Neural progenitor cell (in vitro differentiated cells): Measurements from ENCODE around the gene ARHGAP26. TPM values are rescaled to one million over a fixed set of nuclear protein-coding genes. Genes with fewer than 3 reads are reported as not detected.

Experiments
- DNase-seq: peaks from one replicate; pipeline ENCODE4 v3.0.0-alpha.2; 2016; ENCODE audit warnings: low spot score
- H2AFZ ChIP-seq: fragments of 200-600 bp; sonication (generic); replicated peaks from 2 replicates; pipeline ENCODE4 v1.6.1; 2016; ENCODE audit warnings: antibody characterized with exemption
- H3F3A ChIP-seq: fragments of 200-600 bp; sonication (generic); 2 replicates; pipeline ENCODE4 v1.6.1; 2016; ENCODE audit warnings: antibody characterized with exemption, low read depth
- H3K27ac ChIP-seq: fragments of 200-600 bp; sonication (generic); 2 replicates; pipeline ENCODE4 v1.5.1; 2016; ENCODE audit warnings: mild to moderate bottlenecking
- H3K27me3 ChIP-seq: fragments of 200-600 bp; sonication (generic); 2 replicates; pipeline ENCODE4 v1.6.1; 2016; ENCODE audit warnings: mild to moderate bottlenecking, moderate library complexity
- H3K36me3 ChIP-seq: fragments of 200-600 bp; sonication (generic); 2 replicates; pipeline ENCODE4 v1.5.1; 2016
- H3K4me1 ChIP-seq: fragments of 200-600 bp; sonication (generic); 2 replicates; pipeline ENCODE4 v1.6.1; 2016; ENCODE audit warnings: mixed run types
- H3K4me2 ChIP-seq: fragments of 200-600 bp; sonication (generic); 2 replicates; pipeline ENCODE4 v1.6.1; 2016
- H3K4me3 ChIP-seq: fragments of 200-600 bp; sonication (generic); 2 replicates; pipeline ENCODE4 v1.5.1; 2016
- H3K79me2 ChIP-seq: fragments of 200-600 bp; sonication (generic); 2 replicates; pipeline ENCODE4 v1.6.1; 2016; ENCODE audit warnings: low read depth
- H3K9ac ChIP-seq: fragments of 200-600 bp; sonication (generic); 2 replicates; pipeline ENCODE4 v1.6.1; 2016
- H3K9me3 ChIP-seq: fragments of 200-600 bp; sonication (generic); 2 replicates; pipeline ENCODE4 v1.5.1; 2016; ENCODE audit warnings: low read depth
- H4K20me1 ChIP-seq: fragments of 200-600 bp; sonication (generic); 2 replicates; pipeline ENCODE4 v1.6.1; 2016; ENCODE audit warnings: low read depth
- H3K27ac Mint-ChIP-seq: 3 replicates; pipeline ENCODE4 v1.8.0; 2021; ENCODE audit warnings: mixed read lengths
- H3K27me3 Mint-ChIP-seq: 2 replicates; pipeline ENCODE4 v1.8.0; 2022; ENCODE audit warnings: low read depth, mild to moderate bottlenecking, inconsistent platforms, moderate library complexity, mixed read lengths; ENCODE audit not compliant: insufficient read depth
- H3K36me3 Mint-ChIP-seq: 3 replicates; pipeline ENCODE4 v1.8.0; 2021; ENCODE audit warnings: mixed read lengths
- H3K4me1 Mint-ChIP-seq: 3 replicates; pipeline ENCODE4 v1.8.0; 2021; ENCODE audit warnings: mixed read lengths
- H3K4me3 Mint-ChIP-seq: 3 replicates; pipeline ENCODE4 v1.8.0; 2021; ENCODE audit warnings: mild to moderate bottlenecking, moderate library complexity, mixed read lengths
- H3K9me3 Mint-ChIP-seq: 3 replicates; pipeline ENCODE4 v1.8.0; 2020; ENCODE audit warnings: mixed read lengths
- CTCF ChIP-seq: fragments of 200-600 bp; sonication (generic); IDR thresholded peaks from 2 replicates; pipeline ENCODE4 v1.5.1; 2017; ENCODE audit warnings: antibody characterized with exemption, mild to moderate bottlenecking
- EZH2 ChIP-seq: fragments of 200-600 bp; sonication (generic); IDR thresholded peaks from 2 replicates; pipeline ENCODE4 v1.6.1; 2017; ENCODE audit warnings: antibody characterized with exemption, mild to moderate bottlenecking, moderate library complexity
- EZH2phosphoT487 ChIP-seq: fragments of 200-600 bp; sonication (generic); IDR thresholded peaks from 2 replicates; pipeline ENCODE4 v1.6.1; 2017; ENCODE audit warnings: antibody characterized with exemption
- total RNA-seq: library from RNA; depleted of rRNA; stranded (reverse); fragments of >200 nt; gene quantifications from 2 replicates; pipeline ENCODE4 v1.2.3, GENCODE V29; 2015; ENCODE audit warnings: low replicate concordance

Gene ARHGAP26
- total RNA-seq, 1 donor from 2014 or later: 7.0 TPM

- Histone ChIP-seq H4K20me1 (no peaks in the 10 kb centered on the region), H3K27ac (no peak overlapping the region), H2AFZ (no peak overlapping the region), H3K4me3 (no peak overlapping the region), H3K9me3 (no peaks in the 10 kb centered on the region), H3K36me3 (no peaks in the 10 kb centered on the region), H3F3A (no peaks in the 10 kb centered on the region), H3K9ac (no peak overlapping the region), H3K4me2 (no peak overlapping the region), H3K4me1 (no peaks in the 10 kb centered on the region), H3K27me3 (no peaks in the 10 kb centered on the region), H3K79me2 (no peaks in the 10 kb centered on the region)
- no peaks in the 10 kb centered on the region for H3K27me3 Mint-ChIP-seq
- TF ChIP-seq EZH2phosphoT487 (no peak), EZH2 (no peak), CTCF (no peak)
- H3K27ac Mint-ChIP-seq: no peak overlapping the region
- no peak overlapping the region for H3K4me3 Mint-ChIP-seq
- peaks cover 2% of the 10 kb centered on the region for H3K36me3 Mint-ChIP-seq
- no peak for DNase-seq
- no peaks in the 10 kb centered on the region for H3K9me3 Mint-ChIP-seq
- H3K4me1 Mint-ChIP-seq: peaks cover 3% of the 10 kb centered on the region
Observed at GRCh38 chr5:143013176-143013891, 243.2 kb downstream of the ARHGAP26 start.

DNA sequence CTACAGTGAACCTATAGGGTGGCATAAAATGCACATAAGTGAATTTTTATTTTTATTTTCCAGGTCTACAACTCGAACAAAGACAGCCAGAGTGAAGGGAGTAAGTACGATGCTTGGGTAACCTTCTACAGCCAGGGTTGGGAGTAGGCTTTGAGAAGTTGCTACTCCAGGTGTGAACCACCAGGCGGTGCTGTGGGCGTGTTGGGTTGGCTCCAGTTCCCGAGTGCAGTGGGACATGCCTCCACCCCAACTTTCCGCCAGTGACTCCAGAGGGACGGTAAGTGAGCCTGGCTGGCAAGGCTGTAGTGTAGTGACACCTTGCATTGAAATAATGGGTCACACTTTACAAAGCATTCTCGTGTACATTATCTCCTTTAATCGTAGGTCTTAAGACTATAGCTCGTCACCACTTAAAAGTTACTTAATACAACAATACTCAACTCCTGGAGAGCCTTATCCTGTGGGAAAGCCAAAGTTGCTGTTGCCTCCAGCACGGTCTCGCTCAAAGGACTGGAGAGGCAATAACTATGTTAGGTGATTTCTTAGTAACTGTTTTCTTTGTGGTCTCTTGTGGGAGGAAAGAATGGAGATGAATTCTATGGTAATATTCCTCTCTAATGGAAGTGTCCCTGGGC lies 244.0 kb downstream of the ARHGAP26 start:
- Histone ChIP-seq H3K4me1 (no peaks in the 10 kb centered on the region), H3K27ac (no peak overlapping the region), H2AFZ (no peak overlapping the region), H3K4me3 (no peak overlapping the region), H3K4me2 (no peak overlapping the region), H3K36me3 (no peaks in the 10 kb centered on the region), H4K20me1 (no peaks in the 10 kb centered on the region), H3K9ac (no peak overlapping the region), H3K9me3 (no peaks in the 10 kb centered on the region), H3K27me3 (no peaks in the 10 kb centered on the region), H3F3A (no peaks in the 10 kb centered on the region), H3K79me2 (no peaks in the 10 kb centered on the region)
- Mint-ChIP-seq H3K4me3 (no peak overlapping the region), H3K36me3 (peaks cover 2% of the 10 kb centered on the region), H3K27me3 (no peaks in the 10 kb centered on the region), H3K27ac (no peak overlapping the region), H3K9me3 (no peaks in the 10 kb centered on the region), H3K4me1 (peaks cover 3% of the 10 kb centered on the region)
- TF ChIP-seq EZH2phosphoT487 (no peak), CTCF (peak; percentile 82)
- peak; percentile 79 for DNase-seq

DNA sequence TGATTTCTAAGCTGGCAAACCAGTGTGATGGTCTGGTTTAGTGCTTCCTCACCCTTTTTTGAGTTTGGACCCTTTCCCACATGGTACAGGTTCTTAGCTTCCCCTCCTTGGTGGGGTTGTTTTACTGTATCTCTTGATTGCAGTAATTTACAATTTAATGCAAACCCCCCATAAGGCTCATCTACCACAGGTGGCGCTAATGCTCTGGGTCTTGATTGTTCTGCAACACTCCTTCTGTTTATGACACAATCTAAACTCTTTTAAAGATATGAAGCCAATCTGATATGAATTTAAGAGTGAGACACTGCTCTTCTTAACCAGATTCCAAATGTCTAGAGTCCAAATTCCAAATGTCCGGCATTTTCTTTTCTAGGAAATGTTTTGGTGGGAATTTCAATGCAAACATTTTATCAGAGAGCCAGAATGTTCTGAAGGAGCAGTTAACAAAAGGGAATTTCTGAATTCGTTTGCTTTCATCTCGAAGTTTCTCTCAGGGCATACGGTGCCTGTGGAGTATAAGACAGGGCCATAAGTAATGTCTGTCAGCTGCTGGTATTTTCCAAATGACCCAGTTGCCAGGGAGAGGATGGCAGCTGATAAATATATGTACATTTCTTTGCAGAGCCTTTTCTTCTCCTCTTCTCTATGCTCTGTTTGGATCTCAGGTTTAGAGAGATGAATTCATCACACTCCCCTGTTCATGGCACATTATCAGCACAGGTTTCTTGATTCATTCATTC lies 246.8 kb downstream of the ARHGAP26 start:
- no peaks in the 10 kb centered on the region for H3K9me3 Mint-ChIP-seq
- Histone ChIP-seq H2AFZ (no peak overlapping the region), H3K9ac (no peak overlapping the region), H4K20me1 (no peaks in the 10 kb centered on the region), H3K9me3 (no peaks in the 10 kb centered on the region), H3K27ac (no peak overlapping the region), H3F3A (no peaks in the 10 kb centered on the region), H3K27me3 (no peaks in the 10 kb centered on the region), H3K4me2 (no peak overlapping the region), H3K79me2 (no peaks in the 10 kb centered on the region), H3K36me3 (no peaks in the 10 kb centered on the region), H3K4me3 (no peak overlapping the region), H3K4me1 (no peaks in the 10 kb centered on the region)
- H3K4me3 Mint-ChIP-seq: no peak overlapping the region
- H3K27ac Mint-ChIP-seq: no peak overlapping the region
- H3K27me3 Mint-ChIP-seq: peaks cover 2% of the 10 kb centered on the region
- peak; percentile 55 for DNase-seq
- TF ChIP-seq CTCF (peak; percentile 65), EZH2 (no peak), EZH2phosphoT487 (no peak)
- peaks cover 2% of the 10 kb centered on the region for H3K36me3 Mint-ChIP-seq
- H3K4me1 Mint-ChIP-seq: peaks cover 8% of the 10 kb centered on the region
